Memory B cell (primary cell): ENCODE measurements around the gene KDM2A.

Experiments used
- ATAC-seq: fragments of 150-1000 bp; cut with Tn5 transposase; 2 replicates; pipeline ENCODE4 v1.10.0; 2021; ENCODE audit warnings: low read depth, mild to moderate bottlenecking, moderate library complexity
- DNase-seq, 2 donors: peaks; one replicate each; pipeline ENCODE4 v3.0.0; 2022; ENCODE audit warnings: low spot score in 2 of 2
- H3K27ac Mint-ChIP-seq: one replicate; pipeline ENCODE4 v1.8.0; 2022; ENCODE audit warnings: mild to moderate bottlenecking, moderate library complexity, mixed read lengths
- H3K27me3 Mint-ChIP-seq: one replicate; pipeline ENCODE4 v1.8.0; 2022; ENCODE audit warnings: mixed read lengths
- H3K36me3 Mint-ChIP-seq: one replicate; pipeline ENCODE4 v1.8.0; 2022; ENCODE audit warnings: mild to moderate bottlenecking, mixed read lengths
- H3K4me1 Mint-ChIP-seq: one replicate; pipeline ENCODE4 v1.8.0; 2022; ENCODE audit warnings: mixed read lengths
- H3K4me3 Mint-ChIP-seq: one replicate; pipeline ENCODE4 v1.8.0; 2022; ENCODE audit warnings: mild to moderate bottlenecking, moderate library complexity, mixed read lengths
- H3K9me3 Mint-ChIP-seq: one replicate; pipeline ENCODE4 v1.8.0; 2022; ENCODE audit warnings: mixed read lengths

KDM2A gene

GRCh38 chr11:67286621-67287333, 167.7 kb downstream of the KDM2A start:
- Mint-ChIP-seq H3K4me3 (peak overlapping the region; percentile 72), H3K36me3 (peaks cover 9% of the 10 kb centered on the region), H3K9me3 (no peaks in the 10 kb centered on the region), H3K27me3 (no peaks in the 10 kb centered on the region), H3K27ac (peak overlapping the region; percentile 97), H3K4me1 (peaks cover 28% of the 10 kb centered on the region)
- no peak for ATAC-seq
- DNase-seq, result no peak

- Mint-ChIP-seq H3K27me3 (no peaks in the 10 kb centered on the region), H3K27ac (peak overlapping the region; percentile 97), H3K4me1 (peaks cover 29% of the 10 kb centered on the region), H3K4me3 (peak overlapping the region; percentile 72), H3K36me3 (peaks cover 5% of the 10 kb centered on the region), H3K9me3 (no peaks in the 10 kb centered on the region)
- DNase-seq (no peak), ATAC-seq (no peak)
Measured at GRCh38 chr11:67287355-67288197, 168.5 kb downstream of the KDM2A start.

- peak overlapping the region; percentile 72 for H3K4me3 Mint-ChIP-seq
- peak overlapping the region; percentile 97 for H3K27ac Mint-ChIP-seq
- H3K9me3 Mint-ChIP-seq, result no peaks in the 10 kb centered on the region
- DNase-seq (no peak), ATAC-seq (no peak)
- H3K36me3 Mint-ChIP-seq, result peaks cover 6% of the 10 kb centered on the region
- H3K4me1 Mint-ChIP-seq, result peaks cover 35% of the 10 kb centered on the region
- no peaks in the 10 kb centered on the region for H3K27me3 Mint-ChIP-seq
Measured at GRCh38 chr11:67288198-67288451, 169.1 kb downstream of the KDM2A start.

GRCh38 chr11:67288452-67289225, 169.6 kb downstream of the KDM2A start:
- Mint-ChIP-seq H3K4me1 (peaks cover 36% of the 10 kb centered on the region), H3K4me3 (peak overlapping the region; percentile 72), H3K27me3 (no peaks in the 10 kb centered on the region), H3K27ac (peak overlapping the region; percentile 97), H3K9me3 (no peaks in the 10 kb centered on the region), H3K36me3 (peaks cover 6% of the 10 kb centered on the region)
- peak; percentile 90 to 93 for DNase-seq
- peak; percentile 75 for ATAC-seq

- no peak for DNase-seq
- Mint-ChIP-seq H3K4me3 (peak within 1 kb of the TSS; percentile 93), H3K36me3 (peaks cover 6% of the 10 kb centered on the region), H3K9me3 (no peaks in the 10 kb centered on the region), H3K27me3 (no peaks in the 10 kb centered on the region), H3K4me1 (peaks cover 36% of the 10 kb centered on the region), H3K27ac (peak within 1 kb of the TSS; percentile 97)
- ATAC-seq, result no peak
Measured at GRCh38 chr11:67289226-67289650, 170.2 kb downstream of the KDM2A start, which contains the start of gene ANKRD13D. Gene ANKRD13D (plus strand): TSS chr11:67289303. CDS start chr11:67289461, 158 bp downstream.

- DNase-seq (no peak), ATAC-seq (no peak)
- Mint-ChIP-seq H3K9me3 (no peaks in the 10 kb centered on the region), H3K27ac (peak overlapping the region; percentile 82), H3K36me3 (peaks cover 8% of the 10 kb centered on the region), H3K27me3 (no peaks in the 10 kb centered on the region), H3K4me3 (peak overlapping the region; percentile 93), H3K4me1 (peaks cover 36% of the 10 kb centered on the region)
Measured at GRCh38 chr11:67289651-67290479, 170.8 kb downstream of the KDM2A start.

- Mint-ChIP-seq H3K36me3 (peaks cover 14% of the 10 kb centered on the region), H3K4me3 (peak overlapping the region; percentile 93), H3K9me3 (no peaks in the 10 kb centered on the region), H3K4me1 (peaks cover 36% of the 10 kb centered on the region), H3K27me3 (no peaks in the 10 kb centered on the region), H3K27ac (no peak overlapping the region)
- no peak for DNase-seq
- no peak for ATAC-seq
Measured at GRCh38 chr11:67290801-67291200, 171.7 kb downstream of the KDM2A start.

GRCh38 chr11:67291481-67292381, 172.7 kb downstream of the KDM2A start:
- H3K4me3 Mint-ChIP-seq, result no peak overlapping the region

GRCh38 chr11:67292671-67293070, 173.6 kb downstream of the KDM2A start:
- Mint-ChIP-seq H3K27me3 (no peaks in the 10 kb centered on the region), H3K36me3 (peaks cover 26% of the 10 kb centered on the region), H3K27ac (peak overlapping the region; percentile 25), H3K4me1 (peaks cover 24% of the 10 kb centered on the region), H3K4me3 (no peak overlapping the region), H3K9me3 (peaks cover 6% of the 10 kb centered on the region)
- no peak for DNase-seq
- no peak for ATAC-seq

More at GRCh38 chr11:67291481-67292381, 172.7 kb downstream of the KDM2A start:
- Mint-ChIP-seq H3K36me3 (peaks cover 24% of the 10 kb centered on the region), H3K27ac (no peak overlapping the region), H3K4me1 (peaks cover 33% of the 10 kb centered on the region), H3K9me3 (peaks cover 3% of the 10 kb centered on the region), H3K27me3 (no peaks in the 10 kb centered on the region)
- DNase-seq (no peak), ATAC-seq (no peak)

GRCh38 chr11:67293090-67293489, 174.0 kb downstream of the KDM2A start:
- Mint-ChIP-seq H3K27ac (peak overlapping the region; percentile 25), H3K4me1 (peaks cover 20% of the 10 kb centered on the region), H3K36me3 (peaks cover 29% of the 10 kb centered on the region), H3K27me3 (no peaks in the 10 kb centered on the region), H3K9me3 (peaks cover 6% of the 10 kb centered on the region), H3K4me3 (no peak overlapping the region)
- DNase-seq (no peak), ATAC-seq (no peak)

- H3K4me3 Mint-ChIP-seq, result no peak overlapping the region
Measured at GRCh38 chr11:67295846-67296245, 176.8 kb downstream of the KDM2A start.

GRCh38 chr11:67298786-67299185, 179.7 kb downstream of the KDM2A start:
- Mint-ChIP-seq H3K9me3 (peaks cover 6% of the 10 kb centered on the region), H3K4me3 (no peak overlapping the region), H3K36me3 (peaks cover 36% of the 10 kb centered on the region), H3K27ac (no peak overlapping the region), H3K27me3 (no peaks in the 10 kb centered on the region), H3K4me1 (no peaks in the 10 kb centered on the region)
- ATAC-seq (no peak), DNase-seq (no peak)

More at GRCh38 chr11:67295846-67296245, 176.8 kb downstream of the KDM2A start:
- Mint-ChIP-seq H3K27ac (no peak overlapping the region), H3K36me3 (peaks cover 38% of the 10 kb centered on the region), H3K9me3 (peaks cover 6% of the 10 kb centered on the region), H3K27me3 (no peaks in the 10 kb centered on the region), H3K4me1 (peaks cover 8% of the 10 kb centered on the region)
- ATAC-seq (no peak), DNase-seq (no peak)
